K562 (cell line): Measurements from ENCODE around the gene PARD6B. TPM values are rescaled to one million over a fixed set of nuclear protein-coding genes. Genes with fewer than 3 reads are reported as not detected.
A peak's percentile ranks its signal among the peaks of the same experiment; 100 is the strongest.

Source experiments
- ATF2 ChIP-seq: sonication (generic); formaldehyde crosslinking; IDR thresholded peaks from 2 replicates; pipeline ENCODE4 v1.8.1; 2022; ENCODE audit warnings: missing genetic modification reagents
- EHMT2 ChIP-seq: fragments of 450-650 bp; IDR thresholded peaks from 2 replicates; pipeline ENCODE4 v1.6.1; 2018; ENCODE audit warnings: antibody characterized with exemption
- ELF2 ChIP-seq: fragments of 250-450 bp; sonication (Bioruptor Pico); IDR thresholded peaks from 2 replicates; pipeline ENCODE4 v1.5.0; 2021; ENCODE audit warnings: mild to moderate bottlenecking
- ETS2 ChIP-seq: IDR thresholded peaks from 2 replicates; pipeline ENCODE4 v1.6.1; 2016; ENCODE audit warnings: borderline replicate concordance, missing genetic modification characterization, mild to moderate bottlenecking, moderate library complexity, missing compliant biosample characterization; ENCODE audit not compliant: poor library complexity, severe bottlenecking
- ETV1 ChIP-seq: fragments of 450-650 bp; conservative IDR thresholded peaks from 2 replicates; pipeline ENCODE4 v1.6.1; 2016; ENCODE audit warnings: missing genetic modification characterization, control low read depth, low read depth, missing compliant biosample characterization
- EWSR1 ChIP-seq: fragments of 450-650 bp; IDR thresholded peaks from 2 replicates; pipeline ENCODE4 v1.6.1; 2018; ENCODE audit warnings: borderline replicate concordance, mild to moderate bottlenecking, low read depth, moderate library complexity; ENCODE audit not compliant: partially characterized antibody
- FOXA1 ChIP-seq: fragments of 450-650 bp; IDR thresholded peaks from 2 replicates; pipeline ENCODE4 v1.6.1; 2016; ENCODE audit warnings: mild to moderate bottlenecking, borderline replicate concordance
- FOXO4 ChIP-seq: fragments of 450-650 bp; formaldehyde crosslinking; IDR thresholded peaks from 2 replicates; pipeline ENCODE4 v1.4.0; 2020; ENCODE audit warnings: mild to moderate bottlenecking, moderate library complexity
- HES1 ChIP-seq: fragments of 450-650 bp; IDR thresholded peaks from 2 replicates; pipeline ENCODE4 v1.6.1; 2016; ENCODE audit warnings: low read depth, mild to moderate bottlenecking, moderate library complexity
- MTA3 ChIP-seq: fragments of 450-650 bp; formaldehyde crosslinking; IDR thresholded peaks from 2 replicates; pipeline ENCODE4 v1.6.1; 2017; ENCODE audit warnings: mild to moderate bottlenecking, borderline replicate concordance
- MYBL2 ChIP-seq, 2 experiments: fragments of 450-650 bp in 1 of 2; sonication (generic) in 1 of 2; formaldehyde crosslinking in 1 of 2; IDR thresholded peaks; 2 replicates each; pipeline versions ENCODE4 v1.6.1 to v1.8.1; 2017 to 2022; ENCODE audit warnings: borderline replicate concordance in 1 of 2, inconsistent platforms in 1 of 2, low read depth in 1 of 2, mild to moderate bottlenecking in 1 of 2, missing genetic modification reagents in 1 of 2, moderate library complexity in 1 of 2
- NONO ChIP-seq, 2 experiments: fragments of 200-400 bp in 1 of 2; fragments of 450-650 bp in 1 of 2; formaldehyde crosslinking in 1 of 2; IDR thresholded peaks; 2 replicates each; pipeline ENCODE4 v1.6.1; 2017; ENCODE audit warnings: low read depth in 2 of 2, mild to moderate bottlenecking in 2 of 2, moderate library complexity in 2 of 2, low read length in 1 of 2
- PRPF4 ChIP-seq: fragments of 200-400 bp; formaldehyde crosslinking; IDR thresholded peaks from one replicate; pipeline ENCODE4 v1.6.1; 2017; ENCODE audit warnings: low read length, low read depth, mild to moderate bottlenecking; ENCODE audit not compliant: insufficient read depth, poor library complexity, severe bottlenecking
- RB1 ChIP-seq: fragments of 450-650 bp; IDR thresholded peaks from 2 replicates; pipeline ENCODE4 v1.6.1; 2017; ENCODE audit warnings: low read depth, mild to moderate bottlenecking
- SAFB2 ChIP-seq: fragments of 200-400 bp; formaldehyde crosslinking; IDR thresholded peaks from 2 replicates; pipeline ENCODE4 v1.6.1; 2018; ENCODE audit warnings: borderline replicate concordance, low read length, low read depth, moderate library complexity; ENCODE audit not compliant: severe bottlenecking
- STAT6 ChIP-seq: sonication (generic); formaldehyde crosslinking; IDR thresholded peaks from 2 replicates; pipeline ENCODE4 v1.8.1; 2023; ENCODE audit warnings: mild to moderate bottlenecking, missing genetic modification reagents
- TFAM ChIP-seq: fragments of 250-450 bp; sonication (Bioruptor Pico); conservative IDR thresholded peaks from 2 replicates; pipeline ENCODE4 v1.5.0; 2021; ENCODE audit warnings: mild to moderate bottlenecking, moderate library complexity
- TRIM28 ChIP-seq: fragments of 450-650 bp; IDR thresholded peaks from 2 replicates; pipeline ENCODE4 v1.6.1; 2017
- ZNF3 ChIP-seq: fragments of 250-450 bp; sonication (Bioruptor Pico); IDR thresholded peaks from 2 replicates; pipeline ENCODE4 v1.5.0; 2021; ENCODE audit warnings: mild to moderate bottlenecking, moderate library complexity
- polyA plus RNA-seq, 8 experiments: library from polyadenylated mRNA; depleted of rRNA in 4 of 8; stranded (reverse) in 5 of 8; unstranded in 3 of 8; fragments of >200 nt; fragmentation: Nextera tagmentation in 2 of 8; fragmentation: Illumina TruSeq in 1 of 8; extraction: Ambion mirVana in 2 of 8; extraction: Trizol in 1 of 8; gene quantifications; 2 replicates each; pipeline versions ENCODE4 v1.2.1 to v1.2.3, GENCODE V29; 2011 to 2014; ENCODE audit warnings: inconsistent platforms in 1 of 8, missing spikeins in 1 of 8
- total RNA-seq, 7 experiments: library from RNA; depleted of rRNA in 6 of 7; stranded (reverse); fragments of >200 nt in 6 of 7; fragmentation: Illumina TruSeq in 2 of 7; extraction: Trizol in 2 of 7; gene quantifications; 2 replicates each; pipeline versions ENCODE4 v1.2.1 to v1.2.3, GENCODE V29; 2011 to 2021; ENCODE audit warnings: low replicate concordance in 1 of 7

PARD6B gene
- total and polyA plus RNA-seq, 9 of the 15 experiments (the other 6 are each of a cell fraction or from before 2014, with no cell fraction given): 1.7 to 12.3 (median 5.5) TPM

- TF ChIP-seq ETV1 (tag) (no peak), SAFB2 (no peak), PRPF4 (no peak), FOXA1 (no peak), FOXO4 (CRISPR knock-in tag) (no peak), HES1 (no peak), ATF2 (no peak), EHMT2 (no peak), ETS2 (tag) (no peak), MTA3 (peak; percentile 70; the same call in 1 of the 2 replicates), RB1 (no peak), ZNF3 (CRISPR knock-in tag) (no peak), TRIM28 (peak; percentile 80), MYBL2 (IDR thresholded peaks at IDR 0.05; ENCODE audit: low read depth) (no peak), MYBL2 (CRISPR knock-in tag; IDR thresholded peaks at IDR 0.05; ENCODE audit: borderline replicate concordance) (no peak), ELF2 (CRISPR knock-in tag) (no peak), STAT6 (CRISPR knock-in tag) (no peak), EWSR1 (peak; percentile 73), TFAM (CRISPR knock-in tag) (no peak), NONO (IDR thresholded peaks at IDR 0.05; ENCODE audit: low read depth in 2 of 2, low read length in 1 of 2) (no peak)
Measured at GRCh38 chr20:50724851-50725723, 6.3 kb upstream of the PARD6B start (continued).
